HG02610 (cell line): ENCODE measurements around the gene RELA.

Source experiments
- ATAC-seq: cut with Tn5 transposase; IDR thresholded peaks from one replicate; pipeline ENCODE4 v1.9.1; 2021; ENCODE audit warnings: mild to moderate bottlenecking, moderate library complexity; ENCODE audit not compliant: unreplicated experiment

RELA gene

DNA sequence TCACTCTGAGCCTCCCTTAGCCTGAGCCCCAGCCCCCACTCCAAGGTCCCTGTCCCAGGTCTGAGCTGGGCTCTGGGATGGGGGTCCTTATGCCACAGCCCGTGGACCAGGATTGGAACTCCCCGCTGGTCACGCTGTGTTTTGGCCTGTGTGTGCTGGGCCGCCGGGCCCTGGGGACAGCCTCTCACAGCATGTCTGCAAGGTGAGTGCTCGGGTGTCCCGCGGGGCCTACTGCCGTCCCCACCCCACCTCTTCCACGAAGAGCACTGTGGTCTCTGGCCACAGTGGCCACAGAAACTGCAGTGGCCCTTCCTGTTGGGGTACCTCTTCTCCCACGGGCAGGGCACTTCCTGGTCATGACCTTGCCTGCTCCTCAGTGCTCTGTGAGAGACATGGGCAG lies 28.3 kb downstream of the RELA start:
- no peak for ATAC-seq

DNA sequence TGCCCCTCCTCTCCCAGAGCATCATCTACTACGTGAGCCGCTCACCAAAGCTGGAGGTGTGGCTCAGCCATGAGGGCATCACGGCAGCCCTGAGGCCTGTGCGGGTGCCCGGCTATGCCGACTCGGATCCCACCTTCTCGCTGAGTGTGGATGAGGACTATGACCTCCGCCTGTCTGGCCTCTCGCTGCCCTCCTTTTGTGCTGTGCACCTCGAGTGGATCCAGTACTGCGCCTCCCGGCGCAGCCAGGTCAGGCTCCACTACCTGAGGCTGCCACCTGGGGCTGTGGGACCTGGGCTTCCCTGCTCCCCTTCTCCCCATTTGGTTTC lies 28.6 kb downstream of the RELA start:
- no peak for ATAC-seq

DNA sequence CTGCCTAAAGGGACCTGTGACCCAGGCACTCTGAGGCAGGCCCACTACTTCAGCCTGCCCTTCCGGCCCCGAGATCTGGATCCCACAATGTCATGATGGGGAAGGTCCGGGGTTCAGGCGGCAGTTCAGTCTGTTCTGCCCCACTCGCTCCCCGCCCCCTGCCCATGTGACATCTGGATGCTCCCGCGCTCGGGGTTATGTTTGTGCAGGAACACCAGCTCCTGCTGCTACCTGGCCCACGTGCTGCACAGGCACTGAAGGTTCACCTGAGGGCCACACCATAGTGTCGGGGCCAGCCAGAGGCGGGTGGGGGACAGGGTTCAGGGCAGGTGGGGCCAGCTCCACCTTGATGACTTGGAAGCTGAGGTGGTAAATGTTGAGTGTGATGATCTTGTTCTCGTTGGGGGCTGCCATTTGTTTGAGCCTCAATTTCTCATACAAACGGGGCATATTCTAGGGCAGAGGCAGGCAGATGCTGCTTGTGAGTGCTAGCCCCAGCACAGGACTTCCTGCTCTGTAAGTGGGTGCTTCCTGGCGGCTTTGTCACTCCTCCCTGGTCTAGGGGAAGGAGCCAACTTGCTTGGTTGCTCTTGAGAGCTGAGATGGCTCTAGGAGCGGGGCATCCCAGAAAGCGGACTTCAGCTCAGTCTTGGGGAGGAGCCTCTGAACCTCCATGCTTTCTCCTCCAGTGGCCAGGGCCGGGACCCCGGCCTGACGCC lies 29.2 kb downstream of the RELA start:
- ATAC-seq: no peak

DNA sequence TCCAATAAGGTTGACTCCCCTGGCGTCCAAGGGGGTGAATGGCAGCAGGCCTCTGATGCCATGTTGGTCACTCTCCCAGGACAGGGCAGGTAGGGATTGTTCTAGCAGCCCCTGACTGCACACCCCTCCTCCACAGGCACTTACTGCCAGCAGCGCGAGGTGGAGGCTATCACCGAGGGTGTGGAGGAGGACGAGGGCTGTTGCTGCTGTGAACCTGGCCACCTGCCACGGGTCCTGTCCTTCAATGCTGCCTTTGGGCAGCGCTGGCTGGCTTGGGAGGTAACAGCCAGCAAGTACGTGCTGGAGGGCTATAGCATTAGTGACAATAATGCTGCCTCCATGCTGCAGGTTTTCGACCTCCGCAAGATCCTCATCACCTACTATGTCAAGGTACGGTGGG lies 32.5 kb downstream of the RELA start:
- no peak for ATAC-seq

DNA sequence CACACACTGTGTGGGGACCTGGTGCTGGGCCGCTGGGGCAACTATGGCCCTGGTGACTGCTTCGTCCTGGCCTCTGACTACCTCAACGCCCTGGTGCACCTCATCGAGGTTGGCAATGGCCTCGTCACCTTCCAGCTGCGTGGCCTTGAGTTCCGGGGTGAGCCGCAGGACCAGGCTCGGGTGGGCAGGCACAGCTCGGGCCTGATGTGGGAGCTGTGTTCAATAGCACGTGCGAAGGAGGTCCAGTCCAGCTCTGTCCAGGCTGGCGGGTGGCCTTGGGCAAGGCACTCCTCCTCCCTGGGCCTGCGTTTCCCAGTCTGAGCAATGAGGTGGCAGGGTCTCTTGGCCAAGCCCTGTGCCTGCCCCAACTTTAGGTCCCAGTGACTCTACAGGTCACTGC lies 33.1 kb downstream of the RELA start:
- ATAC-seq: no peak

DNA sequence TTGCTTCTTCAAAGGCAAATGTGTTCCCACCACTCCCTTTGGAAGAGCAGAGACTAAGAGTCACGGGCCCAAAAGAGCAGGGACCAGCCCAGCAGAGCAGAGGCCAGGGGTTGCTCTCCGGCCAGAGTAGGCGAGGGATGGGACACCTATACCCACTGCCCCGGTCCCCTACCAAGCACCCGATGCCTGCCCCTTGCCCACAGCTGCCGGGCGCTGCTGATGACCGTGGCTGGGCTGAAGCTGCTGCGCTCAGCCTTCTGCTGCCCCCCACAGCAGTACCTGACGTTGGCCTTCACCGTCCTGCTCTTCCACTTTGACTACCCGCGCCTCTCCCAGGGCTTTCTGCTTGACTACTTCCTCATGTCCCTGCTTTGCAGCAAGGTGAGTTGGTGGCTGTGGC lies 35.5 kb downstream of the RELA start:
- ATAC-seq: no peak

DNA sequence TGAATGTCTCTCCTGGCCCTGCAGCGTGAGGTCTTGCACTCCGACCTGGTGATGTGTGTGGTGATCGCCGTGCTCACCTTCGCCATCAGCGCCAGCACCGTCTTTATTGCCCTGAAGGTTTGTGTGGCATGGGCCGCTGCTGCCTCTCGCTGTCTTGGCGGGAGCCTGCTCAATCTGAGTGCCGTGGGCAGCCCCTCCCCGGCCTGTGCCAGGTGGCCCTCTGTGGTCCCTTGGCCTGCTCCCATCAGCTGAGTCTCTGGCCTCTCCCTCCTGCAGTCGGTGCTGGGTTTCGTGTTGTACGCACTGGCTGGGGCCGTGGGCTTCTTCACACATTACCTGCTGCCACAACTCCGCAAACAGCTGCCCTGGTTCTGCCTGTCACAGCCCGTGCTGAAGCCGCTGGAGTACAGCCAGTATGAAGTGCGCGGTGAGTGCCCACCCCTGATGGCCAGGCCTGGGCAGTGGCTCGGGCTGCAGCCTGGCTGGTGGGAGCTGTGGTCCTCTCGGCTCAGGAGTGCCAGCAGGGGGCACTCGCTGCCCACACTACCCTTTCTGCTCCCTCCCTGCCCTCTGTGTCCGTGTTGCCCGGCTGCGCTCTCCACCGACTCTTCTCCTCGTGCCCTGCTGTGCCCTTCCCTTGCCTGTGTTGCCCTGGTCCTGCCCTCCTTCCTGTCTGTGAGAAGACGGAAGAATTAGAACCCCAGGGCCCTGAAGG lies 36.9 kb downstream of the RELA start:
- ATAC-seq: no peak

DNA sequence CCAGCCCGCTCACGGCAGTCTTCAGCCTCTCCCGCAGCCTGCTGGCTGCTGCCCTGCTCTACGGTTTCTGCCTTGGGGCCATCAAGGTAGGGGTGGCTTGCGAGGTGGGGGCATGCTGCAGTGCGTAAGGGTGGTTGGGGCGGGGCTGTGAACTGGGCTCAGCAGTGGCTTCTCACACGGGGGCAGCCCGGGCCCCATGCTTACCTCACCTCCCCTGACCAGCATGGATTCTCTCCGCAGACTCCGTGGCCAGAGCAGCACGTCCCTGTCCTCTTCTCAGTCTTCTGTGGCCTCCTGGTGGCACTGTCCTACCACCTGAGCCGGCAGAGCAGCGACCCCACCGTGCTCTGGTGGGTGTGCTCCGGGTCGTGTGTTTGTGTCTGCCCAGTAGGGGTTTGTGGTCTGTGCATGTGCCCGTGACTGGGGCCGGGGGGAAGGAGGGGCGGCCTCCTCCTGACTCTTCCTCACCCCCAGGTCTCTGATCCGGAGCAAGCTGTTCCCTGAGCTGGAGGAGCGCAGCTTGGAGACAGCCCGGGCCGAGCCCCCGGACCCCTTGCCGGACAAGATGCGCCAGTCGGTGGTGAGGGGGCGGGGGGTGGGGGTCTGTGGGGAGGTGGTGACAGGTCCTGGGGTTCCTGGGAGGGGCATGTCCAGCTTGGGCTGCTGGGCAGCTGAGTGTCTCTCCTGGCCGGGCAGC lies 37.6 kb downstream of the RELA start:
- no peak for ATAC-seq

DNA sequence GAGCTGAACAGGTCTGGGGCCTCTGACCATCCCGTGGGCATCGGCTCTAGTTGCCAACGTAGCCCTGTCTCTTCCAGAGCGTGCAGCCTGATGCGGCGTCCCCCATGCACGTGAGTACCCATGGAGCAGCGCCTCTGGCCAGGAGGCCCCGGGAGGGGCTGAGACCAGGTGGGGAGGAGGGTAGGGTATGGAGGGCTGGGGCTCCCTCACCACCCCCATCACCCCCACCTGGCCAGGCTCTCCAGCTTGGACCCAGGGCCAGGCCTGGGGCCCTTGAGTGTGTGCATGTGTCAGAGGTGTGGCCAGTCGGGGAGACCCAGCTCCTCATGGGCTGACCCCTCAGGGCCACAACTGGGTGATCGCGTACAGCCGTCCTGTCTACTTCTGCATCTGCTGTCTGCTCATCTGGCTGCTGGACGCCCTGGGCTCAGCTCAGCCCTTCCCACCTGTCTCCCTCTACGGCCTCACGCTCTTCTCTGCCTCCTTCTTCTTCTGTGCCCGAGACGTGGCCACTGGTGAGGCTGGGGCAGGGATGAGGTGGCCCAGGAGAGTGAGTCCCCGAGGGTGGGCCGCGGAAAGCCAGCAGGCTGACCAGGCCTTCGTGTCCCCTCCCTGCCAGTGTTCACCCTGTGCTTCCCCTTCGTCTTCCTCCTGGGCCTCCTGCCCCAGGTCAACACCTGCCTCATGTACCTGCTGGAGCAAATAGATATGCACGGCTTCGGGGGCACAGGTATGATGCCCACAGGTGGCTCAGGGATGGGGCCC lies 38.7 kb downstream of the RELA start:
- no peak for ATAC-seq

DNA sequence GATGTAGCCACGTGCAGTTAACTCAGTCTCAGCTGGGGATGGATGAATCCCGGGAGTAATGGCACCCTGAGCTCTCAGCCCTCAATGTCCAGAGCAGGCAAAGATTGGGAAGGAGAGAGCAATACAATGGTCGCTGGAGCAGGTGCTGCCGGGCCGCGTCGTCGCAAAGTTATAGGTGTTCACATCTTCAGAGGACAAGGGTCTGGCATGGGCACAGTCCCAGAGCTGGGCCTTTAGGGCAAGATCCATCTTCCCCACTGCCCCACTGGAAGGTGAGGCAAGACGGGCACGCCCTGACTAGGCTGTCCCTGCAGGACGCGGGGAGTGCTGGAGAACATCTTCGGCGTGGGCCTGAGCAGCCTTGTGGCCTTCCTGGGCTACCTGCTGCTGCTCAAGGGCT lies 39.5 kb downstream of the RELA start:
- ATAC-seq: no peak

DNA sequence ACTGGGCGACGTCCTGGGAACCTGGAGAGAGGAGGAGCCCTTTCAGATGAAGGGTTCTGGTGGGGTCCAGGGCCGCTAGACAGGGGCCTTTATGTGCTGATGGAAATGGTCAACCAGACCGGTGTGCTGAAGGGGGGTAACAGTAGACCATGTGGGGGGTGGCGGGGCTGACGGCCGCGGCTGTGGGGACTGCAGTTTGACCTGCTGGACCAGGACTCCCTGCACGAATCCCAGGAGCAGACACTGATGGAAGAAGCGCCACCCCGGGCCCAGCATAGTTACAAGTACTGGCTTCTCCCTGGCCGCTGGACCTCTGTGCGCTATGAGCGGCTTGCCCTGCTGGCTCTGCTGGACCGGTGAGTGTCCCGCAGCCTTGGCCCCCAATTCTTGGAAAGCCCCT lies 40.7 kb downstream of the RELA start:
- ATAC-seq: no peak

DNA sequence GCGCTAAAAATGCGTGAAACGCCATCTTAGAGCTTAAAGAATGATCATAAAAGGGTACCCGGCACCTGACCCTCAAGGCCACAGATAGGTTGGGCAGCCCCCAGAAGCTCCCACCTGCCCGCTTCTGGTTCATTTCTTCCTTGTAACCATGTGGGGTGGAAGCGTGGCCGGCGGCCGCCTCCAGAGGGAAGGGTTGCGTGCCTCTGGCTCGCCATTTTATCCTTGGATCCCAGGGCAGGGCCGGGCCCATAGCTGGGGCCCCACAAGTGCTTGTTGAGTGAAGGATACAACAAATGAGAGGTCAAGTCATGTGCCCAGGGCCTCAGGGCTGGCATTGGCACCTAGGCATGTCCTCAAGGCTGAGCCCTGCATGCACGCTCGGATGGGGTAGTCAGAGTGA lies 41.3 kb downstream of the RELA start:
- no peak for ATAC-seq

DNA sequence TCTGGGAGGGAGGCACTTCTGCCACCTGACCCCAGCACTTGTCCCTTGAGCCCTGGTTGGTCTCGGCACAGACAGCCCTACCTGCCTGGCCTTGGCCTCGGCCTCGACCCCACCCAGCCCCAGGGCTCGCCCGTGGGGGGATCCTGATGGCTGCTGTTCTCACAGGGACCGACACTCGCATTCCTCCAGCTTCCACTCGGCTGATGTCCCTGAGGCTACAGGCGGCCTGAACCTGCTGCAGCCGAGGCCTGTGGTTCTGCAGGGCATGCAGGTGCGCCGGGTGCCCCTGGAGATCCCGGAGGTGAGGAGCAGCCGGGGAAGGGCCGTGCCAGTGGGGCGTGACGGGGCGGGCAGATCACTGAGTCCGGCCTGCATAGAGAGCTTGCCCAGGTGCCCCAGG lies 42.0 kb downstream of the RELA start:
- no peak for ATAC-seq

DNA sequence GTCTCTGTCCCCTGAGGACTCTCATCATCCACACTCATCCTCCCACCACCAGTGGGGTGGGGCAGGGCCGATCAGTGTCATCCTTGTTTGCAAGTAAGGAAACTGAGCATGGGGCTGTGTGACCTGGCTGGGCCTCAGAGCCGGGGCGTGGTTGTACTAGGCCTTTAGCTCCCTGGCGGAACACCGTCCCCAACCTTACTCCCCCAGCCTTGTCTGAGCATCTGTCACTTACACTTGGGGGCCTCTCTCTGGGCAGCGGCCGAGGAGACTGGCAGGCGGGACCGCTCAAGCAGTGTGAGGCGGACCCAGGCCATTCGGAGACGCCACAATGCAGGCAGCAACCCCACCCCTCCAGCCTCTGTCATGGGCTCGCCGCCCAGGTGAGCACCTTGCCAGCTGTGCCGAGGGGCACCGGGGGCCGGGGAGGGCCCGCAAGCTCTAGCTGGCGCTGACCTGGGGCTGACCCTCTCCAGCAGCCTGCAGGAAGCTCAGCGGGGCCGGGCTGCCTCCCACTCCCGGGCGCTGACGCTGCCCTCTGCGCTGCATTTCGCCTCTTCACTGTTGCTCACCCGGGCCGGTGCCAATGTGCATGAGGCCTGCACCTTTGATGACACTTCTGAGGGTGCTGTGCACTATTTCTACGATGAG lies 43.3 kb downstream of the RELA start:
- ATAC-seq: no peak

DNA sequence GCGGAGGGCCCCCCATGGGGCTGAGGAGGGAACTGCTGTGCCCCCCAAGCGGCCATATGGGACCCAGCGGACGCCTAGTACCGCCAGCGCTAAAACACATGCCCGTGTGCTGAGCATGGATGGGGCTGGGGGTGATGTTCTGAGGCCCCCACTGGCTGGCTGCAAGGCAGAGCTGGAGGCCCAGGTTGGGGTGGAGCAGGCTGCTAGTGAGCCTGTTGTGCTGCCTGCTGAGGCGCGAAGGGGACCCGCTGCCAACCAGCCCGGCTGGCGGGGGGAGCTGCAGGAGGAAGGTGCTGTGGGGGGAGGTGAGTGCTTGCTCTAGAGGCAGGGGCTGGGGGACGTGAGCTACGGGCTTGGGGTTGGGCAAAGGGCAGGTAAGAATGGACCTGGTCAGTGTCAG lies 44.0 kb downstream of the RELA start:
- ATAC-seq: no peak

DNA sequence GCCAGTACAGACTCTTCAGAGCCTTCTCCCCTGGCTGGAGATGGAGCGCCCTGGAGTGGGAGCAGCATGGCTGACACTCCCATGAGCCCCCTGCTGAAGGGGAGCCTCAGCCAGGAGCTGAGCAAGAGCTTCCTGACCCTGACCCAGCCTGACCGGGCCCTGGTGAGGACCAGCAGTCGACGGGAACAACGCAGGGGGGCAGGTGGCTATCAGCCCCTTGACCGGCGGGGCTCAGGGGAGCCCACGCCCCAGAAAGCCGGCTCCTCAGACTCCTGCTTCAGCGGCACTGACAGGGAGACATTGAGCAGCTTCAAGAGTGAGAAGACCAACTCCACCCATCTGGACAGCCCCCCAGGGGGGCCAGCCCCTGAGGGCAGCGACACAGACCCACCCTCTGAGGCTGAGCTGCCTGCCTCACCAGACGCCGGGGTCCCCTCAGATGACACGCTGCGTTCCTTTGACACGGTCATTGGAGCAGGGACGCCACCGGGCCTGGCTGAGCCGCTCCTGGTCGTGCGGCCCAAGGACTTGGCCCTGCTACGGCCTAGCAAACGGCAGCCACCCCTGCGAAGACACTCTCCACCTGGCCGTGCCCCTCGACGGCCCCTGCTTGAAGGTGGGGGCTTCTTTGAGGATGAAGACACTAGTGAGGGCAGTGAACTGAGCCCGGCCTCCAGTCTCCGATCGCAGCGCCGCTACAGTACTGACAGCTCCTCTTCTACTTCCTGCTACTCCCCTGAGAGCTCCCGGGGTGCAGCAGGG lies 44.5 kb downstream of the RELA start:
- no peak for ATAC-seq

DNA sequence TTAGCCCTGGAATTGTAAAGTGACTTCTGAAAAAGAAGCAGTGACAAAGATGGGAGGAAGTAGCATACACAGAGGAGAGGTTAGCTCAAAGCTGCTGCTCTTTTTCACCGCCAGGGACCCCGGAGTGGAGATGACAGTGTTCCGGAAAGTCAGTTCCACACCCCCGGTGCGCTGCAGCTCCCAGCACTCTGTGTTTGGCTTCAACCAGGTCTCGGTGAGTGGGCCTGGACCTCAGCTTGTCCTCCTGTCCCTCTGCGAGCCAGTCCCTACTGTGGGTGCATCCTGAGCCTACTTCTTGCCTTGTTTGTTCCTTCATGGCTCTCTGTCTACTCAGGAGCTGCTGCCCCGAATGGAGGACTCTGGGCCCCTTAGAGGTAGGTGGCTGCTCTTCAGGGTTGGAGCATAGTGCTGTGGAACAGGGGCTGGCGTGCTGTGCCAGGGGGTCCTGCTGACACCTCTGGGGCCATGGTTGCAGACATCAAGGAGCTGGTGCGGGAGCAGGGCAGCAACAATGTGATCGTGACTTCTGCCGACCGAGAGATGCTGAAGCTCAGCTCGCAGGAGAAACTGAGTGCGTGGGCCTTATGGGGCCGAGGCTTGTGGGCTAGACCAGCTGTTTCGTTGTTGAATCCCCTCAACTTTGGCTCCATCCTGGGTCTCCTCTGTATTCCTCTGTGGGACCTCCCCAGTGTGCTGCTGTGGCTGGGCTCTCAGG lies 45.4 kb downstream of the RELA start:
- ATAC-seq: no peak

DNA sequence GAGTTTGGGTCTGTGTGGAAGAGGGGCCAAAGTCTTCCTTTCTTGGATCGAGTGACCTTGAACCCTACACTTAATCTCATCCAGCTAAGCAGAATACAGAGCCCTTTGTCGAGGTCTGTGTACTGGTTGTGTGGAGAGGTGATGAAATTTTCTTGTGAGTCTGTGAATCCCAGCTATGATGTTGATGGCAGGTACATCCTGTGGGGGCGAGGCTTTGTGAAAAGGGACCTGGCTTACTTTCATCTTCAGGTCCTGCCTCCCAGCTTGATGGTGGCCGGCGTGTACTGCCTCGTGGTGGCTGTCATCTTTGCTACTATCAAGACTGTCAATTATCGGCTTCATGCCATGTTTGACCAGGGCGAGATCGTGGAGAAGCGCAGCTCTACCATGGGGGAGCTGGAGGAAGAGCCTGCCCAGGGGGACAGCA lies 46.1 kb downstream of the RELA start:
- ATAC-seq: no peak

DNA sequence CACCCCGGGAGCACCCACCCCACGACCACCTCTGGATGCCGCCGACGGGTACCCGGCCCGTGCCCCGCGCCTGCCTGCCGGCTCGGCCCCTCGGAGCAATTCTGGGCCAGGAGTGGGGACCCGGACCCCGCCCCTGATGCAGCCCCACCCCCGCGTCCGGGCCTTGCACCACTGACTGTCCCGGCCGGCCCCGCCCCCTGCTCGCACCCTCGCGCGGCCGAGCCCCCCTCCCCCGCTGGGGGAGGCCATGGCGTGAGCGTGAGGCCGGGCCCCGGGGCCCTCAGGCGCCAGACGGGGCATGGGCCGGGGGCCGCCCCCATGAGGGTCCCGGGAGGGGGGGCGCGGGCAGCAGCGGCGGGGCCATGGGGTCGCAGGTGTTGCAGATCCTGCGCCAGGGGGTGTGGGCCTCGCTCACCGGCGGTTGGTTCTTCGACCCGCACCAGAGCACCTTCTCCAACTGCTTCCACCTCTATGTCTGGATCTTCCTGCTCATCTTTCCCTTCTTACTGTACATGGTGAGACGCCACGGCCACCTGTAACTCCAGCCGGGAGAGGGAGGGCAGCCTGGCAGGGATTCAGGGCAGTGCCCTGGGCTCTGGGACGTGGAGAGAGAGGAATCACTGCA lies 46.7 kb downstream of the RELA start:
- peak; percentile 0 for ATAC-seq
